NB4 (cell line): ENCODE results near the gene OSMR.

ENCODE experiments used
- MYC ChIP-seq: IDR thresholded peaks from 2 replicates; pipeline ENCODE4 v1.6.1; 2011; ENCODE audit warnings: low read depth, low read length
- POLR2A ChIP-seq: IDR thresholded peaks from 2 replicates; pipeline ENCODE4 v1.6.1; 2011; ENCODE audit warnings: mild to moderate bottlenecking; ENCODE audit not compliant: insufficient read length; ENCODE audit errors: extremely low read depth
- TF ChIP-seq, protein P1 (sequence below): IDR thresholded peaks from one replicate; pipeline ENCODE4 v1.5.1; 2012; ENCODE audit warnings: low read depth, low read length
- TF ChIP-seq, protein P2 (sequence below): IDR thresholded peaks from 2 replicates; pipeline ENCODE4 v1.6.1; 2011; ENCODE audit warnings: low read depth, low read length

DNA sequence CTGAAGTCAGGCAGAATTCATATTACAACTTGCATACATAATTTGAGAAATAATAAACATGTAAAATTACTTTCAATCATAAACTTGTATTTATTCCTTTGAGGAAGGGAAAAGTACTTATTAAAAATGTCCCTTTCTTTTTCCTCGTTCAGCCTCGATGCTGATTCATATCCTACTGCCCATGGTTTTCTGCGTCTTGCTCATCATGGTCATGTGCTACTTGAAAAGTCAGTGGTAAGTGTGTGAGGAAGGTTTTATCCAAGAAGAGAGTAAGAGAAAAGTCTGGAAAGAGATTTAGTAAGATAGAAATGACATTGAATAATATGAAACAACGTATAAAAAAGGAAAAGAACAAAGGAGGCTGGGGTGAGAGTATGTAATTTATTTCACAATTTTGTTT, 85.9 kb downstream of the OSMR start:
- TF ChIP-seq, protein P1, sequence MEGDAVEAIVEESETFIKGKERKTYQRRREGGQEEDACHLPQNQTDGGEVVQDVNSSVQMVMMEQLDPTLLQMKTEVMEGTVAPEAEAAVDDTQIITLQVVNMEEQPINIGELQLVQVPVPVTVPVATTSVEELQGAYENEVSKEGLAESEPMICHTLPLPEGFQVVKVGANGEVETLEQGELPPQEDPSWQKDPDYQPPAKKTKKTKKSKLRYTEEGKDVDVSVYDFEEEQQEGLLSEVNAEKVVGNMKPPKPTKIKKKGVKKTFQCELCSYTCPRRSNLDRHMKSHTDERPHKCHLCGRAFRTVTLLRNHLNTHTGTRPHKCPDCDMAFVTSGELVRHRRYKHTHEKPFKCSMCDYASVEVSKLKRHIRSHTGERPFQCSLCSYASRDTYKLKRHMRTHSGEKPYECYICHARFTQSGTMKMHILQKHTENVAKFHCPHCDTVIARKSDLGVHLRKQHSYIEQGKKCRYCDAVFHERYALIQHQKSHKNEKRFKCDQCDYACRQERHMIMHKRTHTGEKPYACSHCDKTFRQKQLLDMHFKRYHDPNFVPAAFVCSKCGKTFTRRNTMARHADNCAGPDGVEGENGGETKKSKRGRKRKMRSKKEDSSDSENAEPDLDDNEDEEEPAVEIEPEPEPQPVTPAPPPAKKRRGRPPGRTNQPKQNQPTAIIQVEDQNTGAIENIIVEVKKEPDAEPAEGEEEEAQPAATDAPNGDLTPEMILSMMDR = no peak
- TF ChIP-seq, protein P2, sequence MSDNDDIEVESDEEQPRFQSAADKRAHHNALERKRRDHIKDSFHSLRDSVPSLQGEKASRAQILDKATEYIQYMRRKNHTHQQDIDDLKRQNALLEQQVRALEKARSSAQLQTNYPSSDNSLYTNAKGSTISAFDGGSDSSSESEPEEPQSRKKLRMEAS = no peak
- no peak for TF ChIP-seq MYC
- TF ChIP-seq POLR2A = no peak
